ENCODE data around the gene NR1H2.

DNA sequence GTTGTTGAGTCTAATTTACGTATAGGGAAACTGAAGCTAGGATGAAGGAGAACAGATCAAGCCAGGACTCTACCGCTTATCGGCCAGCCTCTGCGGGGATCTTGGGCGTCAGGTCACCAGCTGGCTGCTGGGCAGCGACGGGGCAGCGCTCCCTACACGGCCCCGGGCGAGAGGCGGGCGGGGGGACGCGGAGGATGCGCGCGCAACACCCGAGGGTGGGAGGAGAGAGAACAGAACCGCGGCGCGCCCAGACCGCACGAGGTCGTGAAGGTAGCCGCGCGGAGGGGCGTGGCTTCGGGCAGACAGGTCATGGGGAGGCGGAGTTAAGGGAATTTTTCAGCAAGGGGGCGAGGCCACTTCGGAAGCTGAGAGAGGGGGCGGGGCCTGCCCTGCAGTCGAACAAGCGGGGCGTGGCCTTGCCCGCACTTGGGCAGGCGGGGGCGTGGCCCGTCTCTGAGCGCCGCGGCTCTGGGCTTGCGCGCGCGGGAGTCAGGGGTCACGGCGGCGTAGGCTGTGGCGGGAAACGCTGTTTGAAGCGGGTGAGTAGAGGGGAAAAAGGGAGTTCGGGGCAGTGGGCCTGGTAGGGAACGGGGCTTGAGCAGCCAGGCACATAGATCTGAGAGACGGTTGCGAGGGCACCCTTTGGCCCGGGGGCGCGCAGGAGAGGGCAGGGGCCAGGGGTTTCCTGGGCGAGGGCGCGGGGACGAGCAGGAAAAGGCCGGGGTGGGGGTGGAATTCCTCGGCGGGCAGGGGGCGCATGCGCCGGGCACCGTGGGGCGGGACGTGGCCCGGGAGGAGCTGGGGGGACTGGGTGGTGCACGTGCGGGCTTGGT, 7.8 kb downstream of the NR1H2 start, which contains the start of gene POLD1:
- no peak for TF ChIP-seq EZH2 (IDR thresholded peaks at IDR 0.05; ENCODE audit: borderline replicate concordance)
- TF ChIP-seq, protein P1, sequence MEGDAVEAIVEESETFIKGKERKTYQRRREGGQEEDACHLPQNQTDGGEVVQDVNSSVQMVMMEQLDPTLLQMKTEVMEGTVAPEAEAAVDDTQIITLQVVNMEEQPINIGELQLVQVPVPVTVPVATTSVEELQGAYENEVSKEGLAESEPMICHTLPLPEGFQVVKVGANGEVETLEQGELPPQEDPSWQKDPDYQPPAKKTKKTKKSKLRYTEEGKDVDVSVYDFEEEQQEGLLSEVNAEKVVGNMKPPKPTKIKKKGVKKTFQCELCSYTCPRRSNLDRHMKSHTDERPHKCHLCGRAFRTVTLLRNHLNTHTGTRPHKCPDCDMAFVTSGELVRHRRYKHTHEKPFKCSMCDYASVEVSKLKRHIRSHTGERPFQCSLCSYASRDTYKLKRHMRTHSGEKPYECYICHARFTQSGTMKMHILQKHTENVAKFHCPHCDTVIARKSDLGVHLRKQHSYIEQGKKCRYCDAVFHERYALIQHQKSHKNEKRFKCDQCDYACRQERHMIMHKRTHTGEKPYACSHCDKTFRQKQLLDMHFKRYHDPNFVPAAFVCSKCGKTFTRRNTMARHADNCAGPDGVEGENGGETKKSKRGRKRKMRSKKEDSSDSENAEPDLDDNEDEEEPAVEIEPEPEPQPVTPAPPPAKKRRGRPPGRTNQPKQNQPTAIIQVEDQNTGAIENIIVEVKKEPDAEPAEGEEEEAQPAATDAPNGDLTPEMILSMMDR (IDR thresholded peaks at IDR 0.05; ENCODE audit: poor library complexity): no peak
- TF ChIP-seq EZH2phosphoT487 (IDR thresholded peaks at IDR 0.05; ENCODE audit: low read depth, severe bottlenecking, unreplicated experiment): no peak
